GM18498 (cell line): ENCODE data around the gene ASXL3.
A peak's percentile ranks its signal among the peaks of the same experiment; 100 is the strongest.

Source experiments
- ATAC-seq: cut with Tn5 transposase; IDR thresholded peaks from one replicate; pipeline ENCODE4 v1.9.1; 2021; ENCODE audit warnings: mild to moderate bottlenecking, moderate library complexity; ENCODE audit not compliant: unreplicated experiment

ASXL3 gene

DNA sequence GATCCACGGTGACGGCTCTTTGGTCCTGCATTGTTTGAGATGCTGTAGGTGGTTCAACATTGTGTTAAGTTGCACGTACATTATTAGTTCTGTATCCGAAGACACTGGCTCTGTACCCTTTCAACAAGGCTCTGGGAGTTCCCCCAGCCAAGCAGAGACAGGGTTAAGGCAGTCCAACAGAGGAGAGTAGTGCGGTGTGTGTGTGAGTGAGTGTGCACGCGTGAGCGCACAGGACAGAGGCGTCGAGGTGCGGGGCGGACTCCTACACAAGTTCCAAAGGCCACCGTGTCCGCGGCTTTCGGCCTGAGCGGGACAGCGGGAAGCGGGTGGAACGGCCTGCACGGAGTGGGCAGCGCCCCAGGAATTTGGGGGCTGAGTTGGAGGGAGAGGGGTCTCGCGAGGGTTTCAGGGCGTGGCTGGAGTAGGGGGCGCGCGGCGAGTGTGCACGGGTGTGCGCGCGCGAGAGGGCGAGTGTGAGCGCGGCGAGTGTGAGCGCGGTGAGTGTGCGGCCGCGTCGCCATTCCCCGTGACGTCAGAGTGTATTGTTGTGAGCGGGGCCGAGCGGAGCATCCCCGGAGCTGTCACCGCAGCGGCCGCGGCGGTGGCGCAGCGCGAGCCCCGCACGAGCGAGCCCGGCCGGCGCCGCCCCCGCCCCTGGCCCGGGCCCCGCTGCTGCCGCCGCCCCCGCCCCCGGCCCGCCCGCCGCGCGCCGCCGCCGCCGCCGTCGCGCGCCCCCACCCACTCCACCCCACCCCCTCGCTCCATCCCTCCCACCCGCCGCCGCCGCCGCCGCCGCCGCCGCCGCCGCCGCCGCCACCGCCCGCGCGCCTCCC is at the start of gene ASXL3:
ASXL3 (plus strand) TSS at position 535 of the 833 bp plus-strand sequence. CDS start 413 bp downstream, outside the sequence.
- no peak for ATAC-seq

GRCh38 chr18:33532978-33533377 is 45.0 kb upstream of the ASXL3 start:
- ATAC-seq = no peak

DNA sequence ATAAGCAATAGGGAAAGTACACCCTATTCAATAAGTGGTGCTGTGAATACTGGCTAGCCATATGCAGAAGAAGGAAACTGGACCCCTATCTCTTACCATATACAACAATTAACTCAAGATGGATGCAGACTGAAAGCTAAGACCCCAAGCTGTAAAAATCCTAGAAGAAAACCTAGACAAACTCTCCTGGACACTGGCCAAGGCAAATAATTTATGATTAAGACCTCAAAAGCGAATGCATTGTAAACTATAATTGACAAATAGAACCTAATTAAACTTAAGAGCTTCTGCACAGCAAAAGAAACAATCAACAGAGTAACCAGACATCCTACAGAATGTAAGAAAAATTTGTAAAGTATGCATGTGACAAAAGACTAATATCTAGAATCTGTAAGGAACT is 41.1 kb upstream of the ASXL3 start:
- ATAC-seq = no peak

GRCh38 chr18:33538418-33539042 is 39.5 kb upstream of the ASXL3 start:
- ATAC-seq = no peak

DNA sequence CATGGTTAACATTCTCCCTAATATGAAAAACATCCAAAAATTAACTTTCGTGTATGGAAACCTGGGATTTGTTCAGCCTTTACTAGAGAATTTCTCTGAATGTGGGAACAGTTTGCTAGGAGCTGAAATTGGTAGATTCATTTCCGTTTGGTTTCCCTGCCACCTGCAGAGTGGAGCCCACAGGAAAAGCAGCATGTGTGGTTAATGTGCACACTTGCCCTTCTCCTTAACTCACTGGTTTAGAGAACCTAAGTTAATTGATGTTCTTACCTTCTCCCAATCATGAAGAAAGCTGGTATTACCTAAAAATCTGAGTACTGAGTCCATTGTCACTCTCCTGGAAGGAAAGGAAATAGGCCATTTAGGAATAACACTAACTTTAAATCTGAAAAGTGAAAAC is 37.6 kb upstream of the ASXL3 start:
- no peak for ATAC-seq

- no peak for ATAC-seq
Measured at GRCh38 chr18:33541316-33541715, 36.7 kb upstream of the ASXL3 start.

DNA sequence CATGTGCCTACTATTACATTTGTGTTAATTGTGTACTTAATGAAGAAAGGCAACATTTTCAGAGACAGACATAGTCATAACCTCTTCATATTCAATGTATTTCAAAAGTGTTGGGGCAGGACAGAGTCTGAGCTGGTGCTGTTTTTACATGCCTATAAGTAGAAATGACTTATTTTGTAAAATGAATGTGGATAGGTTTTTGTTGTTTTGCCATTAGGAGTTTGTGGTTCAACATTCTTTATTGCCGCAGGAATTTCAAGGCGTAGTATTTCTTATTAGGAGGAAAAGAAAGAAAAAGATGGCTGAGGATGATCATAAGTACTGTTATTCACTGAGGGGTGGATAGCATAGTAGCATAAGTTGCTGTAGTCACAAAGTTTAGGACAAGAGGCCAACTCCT is 21.2 kb upstream of the ASXL3 start:
- ATAC-seq = no peak

DNA sequence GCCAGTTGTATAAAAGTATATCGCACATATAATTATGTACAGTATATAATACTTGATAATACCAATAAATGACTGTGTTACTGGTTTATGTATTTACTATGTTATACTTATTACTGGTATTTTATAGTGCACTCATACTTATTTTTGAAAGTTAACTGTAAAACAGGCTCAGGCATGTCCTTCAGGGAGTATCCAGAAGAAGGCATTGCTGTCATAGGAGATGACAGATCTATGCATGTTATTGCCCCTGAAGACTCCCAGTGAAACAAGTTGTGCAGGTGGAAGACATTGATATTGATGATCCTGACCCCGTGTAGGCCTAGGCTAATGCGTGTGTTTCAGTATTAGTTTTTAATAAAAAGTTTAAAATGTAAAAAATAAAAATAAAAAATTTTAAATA is 20.3 kb upstream of the ASXL3 start:
- no peak for ATAC-seq

DNA sequence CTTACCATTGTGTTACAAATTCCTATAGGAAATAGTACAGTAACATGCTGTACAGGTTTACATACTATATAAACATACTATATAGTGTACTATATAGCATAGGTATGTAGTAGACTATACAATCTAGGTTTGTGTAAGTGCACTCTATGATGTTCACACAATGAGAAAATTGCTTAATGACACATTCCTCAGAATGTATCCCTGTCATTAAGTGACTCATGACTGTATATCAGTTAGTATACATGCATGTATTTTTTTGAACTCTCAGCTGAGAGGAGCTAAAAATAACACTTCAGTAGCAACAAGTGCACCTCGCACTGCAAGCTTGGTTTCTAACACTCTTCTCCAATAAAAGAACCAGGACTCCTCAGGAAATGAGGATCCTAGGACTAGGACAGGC is 19.5 kb upstream of the ASXL3 start:
- ATAC-seq = no peak

- ATAC-seq = peak; percentile 87
Measured at GRCh38 chr18:33560686-33561370, 17.2 kb upstream of the ASXL3 start.

DNA sequence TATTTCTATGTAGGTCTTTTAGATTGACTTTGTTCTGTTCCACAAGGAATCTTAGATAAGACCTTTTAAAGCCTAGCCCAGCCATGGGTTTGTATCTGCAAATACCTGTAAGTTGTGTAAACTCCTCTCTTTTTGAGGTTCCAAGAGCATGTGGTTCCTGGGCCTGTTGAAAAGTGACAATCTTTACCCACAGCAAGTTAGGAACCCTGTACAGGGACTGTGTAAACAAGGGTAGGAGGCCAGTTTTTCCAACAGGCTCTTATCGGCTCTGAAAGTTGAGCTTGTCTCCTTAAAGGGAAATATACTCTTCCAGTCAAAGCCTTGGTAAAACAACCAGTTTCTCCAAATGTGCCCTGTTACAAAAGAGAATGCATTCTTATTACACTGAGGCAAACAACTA is 15.3 kb upstream of the ASXL3 start:
- ATAC-seq = no peak

- ATAC-seq = no peak
Measured at GRCh38 chr18:33567705-33568104, 10.3 kb upstream of the ASXL3 start.

- ATAC-seq = no peak
Measured at GRCh38 chr18:33571998-33572787, 5.8 kb upstream of the ASXL3 start.

DNA sequence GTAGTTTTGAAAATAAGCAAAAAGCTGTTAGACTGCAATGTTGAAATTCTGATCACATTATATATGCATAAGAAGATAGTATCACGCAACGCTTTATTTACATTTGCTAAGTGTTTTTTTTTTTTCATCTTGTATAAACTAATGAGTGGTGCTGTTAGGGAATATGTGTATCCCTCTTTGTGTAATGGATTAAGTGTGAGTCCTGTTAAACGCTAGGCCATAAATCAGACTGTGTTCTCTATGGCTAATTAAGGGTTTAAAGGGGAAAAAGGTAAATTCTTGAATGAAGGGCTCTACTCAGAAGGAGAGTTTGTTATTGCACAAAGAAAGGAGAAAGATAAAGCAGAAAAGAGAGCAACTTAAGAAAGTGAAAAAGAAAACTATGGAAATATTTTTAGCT is 4.8 kb upstream of the ASXL3 start:
- no peak for ATAC-seq

DNA sequence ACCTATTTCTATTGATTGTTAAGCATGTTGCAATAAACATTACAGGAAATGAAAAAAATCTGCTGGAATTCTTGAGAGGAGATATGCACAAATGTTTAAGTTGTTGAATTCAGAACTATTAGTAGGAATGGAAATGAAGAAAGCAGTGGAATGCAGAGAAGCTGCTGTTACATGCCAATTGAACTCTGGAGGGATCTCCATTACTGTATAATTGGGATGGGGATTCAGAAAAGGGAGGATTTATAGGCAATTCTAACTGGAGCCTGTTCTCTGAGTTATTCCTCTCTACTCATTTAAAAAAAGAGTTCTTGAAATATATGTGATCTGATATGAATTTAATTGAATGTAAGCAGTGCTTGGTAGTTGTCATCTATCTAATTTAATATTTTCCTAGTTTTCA is 2.6 kb upstream of the ASXL3 start:
- no peak for ATAC-seq

DNA sequence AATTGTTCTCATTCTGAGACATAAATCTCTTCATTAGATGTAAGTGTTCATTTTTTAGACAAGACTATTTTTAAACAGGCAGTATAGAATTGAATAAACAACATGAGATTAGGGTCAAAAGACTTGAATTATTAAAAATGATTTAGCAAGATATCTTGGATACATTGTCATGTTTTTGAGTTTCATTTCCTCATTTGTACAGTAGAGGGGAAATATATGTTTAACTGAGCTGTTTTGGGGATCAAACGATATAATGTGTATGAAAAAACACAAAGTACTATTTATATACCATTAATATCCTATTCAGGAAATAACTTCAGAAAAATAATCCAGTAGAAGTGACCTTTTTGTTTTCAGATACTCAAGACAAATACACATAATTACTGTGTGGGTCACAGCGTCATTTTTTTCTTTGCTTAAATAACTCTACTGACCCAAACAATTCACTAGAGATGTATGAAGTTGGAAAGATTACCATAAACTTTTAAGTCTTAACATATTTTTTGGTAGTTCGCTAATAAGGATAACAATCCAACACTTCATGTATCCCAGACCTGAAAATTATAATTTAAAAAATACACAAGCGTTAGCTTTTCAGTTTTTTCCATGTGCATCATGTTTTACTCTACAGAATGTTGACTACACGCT is 896 bp upstream of the ASXL3 start:
- ATAC-seq = no peak

DNA sequence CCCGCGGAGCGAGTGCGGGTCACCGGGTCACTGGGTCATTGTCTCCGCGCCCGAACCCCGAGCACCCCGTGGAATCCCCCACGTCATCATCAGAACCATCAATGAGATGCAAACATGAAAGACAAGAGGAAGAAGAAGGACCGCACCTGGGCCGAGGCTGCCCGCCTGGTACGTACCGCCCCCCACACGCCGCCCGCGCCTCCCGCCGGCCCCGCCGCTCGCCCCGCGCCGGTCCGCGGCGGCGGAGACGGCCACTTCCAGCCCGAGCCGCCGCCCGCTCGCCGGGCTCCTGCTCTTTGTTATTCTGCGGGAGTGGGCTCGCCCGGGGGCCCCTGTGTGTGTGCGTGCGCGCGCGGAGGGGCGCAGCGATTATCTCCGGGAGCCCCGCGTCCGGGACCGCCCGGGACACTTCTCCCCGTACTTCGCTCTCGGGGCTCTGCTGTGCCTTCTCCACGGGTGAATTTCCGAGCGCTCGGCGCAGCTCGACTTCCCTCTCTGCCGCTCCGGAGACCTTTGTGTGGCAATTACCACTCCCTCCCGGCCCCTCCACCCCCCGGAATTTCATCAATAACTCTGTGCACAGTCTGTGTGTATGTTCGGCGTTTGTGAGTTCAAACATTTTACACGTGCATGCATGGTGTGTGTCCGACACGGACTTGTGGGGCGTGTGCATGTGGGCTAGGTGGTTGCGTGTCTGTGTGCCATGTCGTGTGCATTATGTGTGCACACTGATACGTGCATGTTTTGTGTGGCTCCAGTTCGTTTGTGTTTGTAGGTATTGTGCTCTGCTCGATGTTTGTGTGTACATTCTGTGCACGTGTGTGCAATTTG is 714 bp downstream of the ASXL3 start:
- no peak for ATAC-seq

DNA sequence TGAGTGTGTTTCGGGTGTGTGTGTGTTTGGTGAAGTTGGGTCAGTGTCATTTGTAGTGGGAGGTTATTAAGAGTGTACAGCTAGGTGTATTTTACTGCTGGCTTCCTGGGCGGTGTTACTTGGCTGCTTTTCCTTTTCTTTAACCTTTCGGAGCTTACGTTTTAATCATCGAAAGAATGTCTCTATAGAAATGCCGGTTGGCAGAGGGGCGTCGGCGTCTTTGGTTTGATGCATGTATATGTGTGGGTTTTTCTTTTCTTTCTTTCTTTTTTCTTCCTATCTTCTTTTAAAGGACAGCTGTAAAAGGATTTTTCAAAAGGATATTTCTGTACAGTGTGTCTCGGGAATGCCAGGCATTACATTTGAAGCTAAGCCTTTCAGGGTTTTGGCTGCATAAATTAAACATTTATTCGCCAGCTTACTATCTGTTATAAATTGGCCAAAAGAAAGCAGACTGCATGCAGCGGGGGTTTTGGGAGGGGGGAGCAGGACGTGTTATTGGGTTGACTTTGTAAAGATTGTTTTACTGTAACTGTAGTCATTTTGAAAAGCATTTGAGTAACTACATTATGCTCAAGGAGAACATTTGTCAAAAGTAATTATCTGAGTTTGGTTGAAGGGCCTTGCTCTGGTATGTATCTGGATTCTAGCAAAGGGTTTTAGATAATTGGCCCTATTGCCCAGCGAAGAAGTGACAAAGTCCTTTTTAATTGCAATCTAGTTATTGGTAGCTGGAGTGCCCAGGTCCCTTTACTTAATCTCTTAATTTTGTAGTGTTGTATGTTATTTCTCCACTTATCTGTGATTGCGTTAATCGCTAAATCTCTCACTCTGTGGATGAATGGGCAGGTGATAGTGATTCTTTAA is 1.6 kb downstream of the ASXL3 start:
- no peak for ATAC-seq

DNA sequence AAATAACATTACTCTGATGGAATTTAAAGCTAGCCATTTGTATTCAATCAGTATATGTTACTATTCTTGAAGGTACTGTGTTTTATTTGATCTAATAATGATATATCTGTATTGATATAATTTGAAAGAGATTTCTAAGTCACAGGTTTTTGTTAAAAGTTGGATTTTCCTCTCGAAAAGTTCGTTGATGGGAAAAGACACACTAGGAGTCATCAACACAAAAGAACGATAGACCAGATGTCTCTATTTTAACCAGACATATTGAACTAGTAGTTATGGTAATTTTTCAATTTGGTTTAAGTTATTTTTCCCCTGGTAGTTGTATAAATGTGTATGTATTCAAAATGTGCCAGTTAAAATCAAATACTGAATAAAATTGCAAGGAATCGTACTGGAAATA is 2.5 kb downstream of the ASXL3 start:
- no peak for ATAC-seq
